AG10803 (cell line): ENCODE results near the gene PHGDH.
"Not testable (repeated sequence)": the region's sequence is repeated elsewhere in the genome, so short reads cannot be mapped to it uniquely, and the experiment has no call there.

Experiments
- DNase-seq: peaks from one replicate; pipeline ENCODE4 v3.0.0; 2010; ENCODE audit warnings: low read depth
- H3K4me3 ChIP-seq: 2 replicates; pipeline ENCODE4 v1.5.1; 2011; ENCODE audit warnings: mild to moderate bottlenecking, low read length, control low read depth
- CTCF ChIP-seq: conservative IDR thresholded peaks from 2 replicates; pipeline ENCODE4 v1.5.1; 2011; ENCODE audit warnings: mild to moderate bottlenecking, low read length, control low read depth, inconsistent platforms

Gene PHGDH

GRCh38 chr1:119697598-119697997 lies 14.1 kb upstream of the PHGDH start:
- DNase-seq = no peak
- no peak for TF ChIP-seq CTCF

GRCh38 chr1:119700326-119700725 lies 11.4 kb upstream of the PHGDH start:
- no peak for DNase-seq
- H3K4me3 ChIP-seq = no peak overlapping the region
- no peak for TF ChIP-seq CTCF

More at GRCh38 chr1:119697598-119697997, 14.1 kb upstream of the PHGDH start:
- no peak overlapping the region for H3K4me3 ChIP-seq

GRCh38 chr1:119701659-119702058 lies 10.1 kb upstream of the PHGDH start:
- TF ChIP-seq CTCF = no peak
- no peak overlapping the region for H3K4me3 ChIP-seq
- no peak for DNase-seq

GRCh38 chr1:119702384-119702783 lies 9.3 kb upstream of the PHGDH start:
- TF ChIP-seq CTCF = no peak
- H3K4me3 ChIP-seq = no peak overlapping the region
- DNase-seq = peak; percentile 79

- H3K4me3 ChIP-seq = no peak overlapping the region
- TF ChIP-seq CTCF = no peak
- DNase-seq = no peak
These were observed 7.9 kb upstream of the PHGDH start for GRCh38 chr1:119703666-119704450.

GRCh38 chr1:119706599-119706998 lies 5.1 kb upstream of the PHGDH start:
- not testable (repeated sequence) for DNase-seq, H3K4me3 ChIP-seq

GRCh38 chr1:119711356-119711803 lies 354 bp upstream of the PHGDH start:
- H3K4me3 ChIP-seq = peak overlapping the region; percentile 100
- not testable (repeated sequence) for DNase-seq

GRCh38 chr1:119712342-119713038 lies 756 bp downstream of the PHGDH start:
- peak; percentile 97 for DNase-seq
- peak overlapping the region; percentile 100 for H3K4me3 ChIP-seq
- no peak for TF ChIP-seq CTCF
